Neural cell (in vitro differentiated cells): ENCODE data around the gene KRT83.

Experiments
- CTCF ChIP-seq: fragments of 450-650 bp; IDR thresholded peaks from 2 replicates; pipeline ENCODE4 v1.5.1; 2014; ENCODE audit warnings: antibody characterized with exemption, mild to moderate bottlenecking, moderate library complexity; ENCODE audit not compliant: poor library complexity, severe bottlenecking
- EP300 ChIP-seq: fragments of 450-650 bp; conservative IDR thresholded peaks from 2 replicates; pipeline ENCODE4 v1.6.1; 2014; ENCODE audit warnings: antibody characterized with exemption, mild to moderate bottlenecking, moderate library complexity; ENCODE audit not compliant: poor library complexity, severe bottlenecking
- EZH2 ChIP-seq: fragments of 200-600, 300-800 bp; shearing (Covaris generic), sonication (generic); IDR thresholded peaks from 2 replicates; pipeline ENCODE4 v1.6.1; 2014; ENCODE audit warnings: antibody characterized with exemption, low read length, borderline replicate concordance, mild to moderate bottlenecking; ENCODE audit not compliant: insufficient read depth, poor library complexity, severe bottlenecking
- POLR2AphosphoS5 ChIP-seq: IDR thresholded peaks from 2 replicates; pipeline ENCODE4 v1.6.1; 2012
- RAD21 ChIP-seq: fragments of 450-650 bp; conservative IDR thresholded peaks from 2 replicates; pipeline ENCODE4 v1.6.1; 2014; ENCODE audit warnings: antibody characterized with exemption, mild to moderate bottlenecking, moderate library complexity
- REST ChIP-seq: IDR thresholded peaks from 2 replicates; pipeline ENCODE4 v1.6.1; 2012; ENCODE audit warnings: borderline replicate concordance
- SMC3 ChIP-seq: fragments of 450-650 bp; conservative IDR thresholded peaks from 2 replicates; pipeline ENCODE4 v1.6.1; 2014; ENCODE audit warnings: antibody characterized with exemption, mild to moderate bottlenecking, moderate library complexity; ENCODE audit not compliant: poor library complexity
- TAF1 ChIP-seq: IDR thresholded peaks from 2 replicates; pipeline ENCODE4 v1.6.1; 2012; ENCODE audit warnings: low read depth

GRCh38 chr12:52296572-52297215, 24.5 kb downstream of the KRT83 start:
- TF ChIP-seq RAD21: no peak
- TF ChIP-seq CTCF: no peak
- no peak for TF ChIP-seq EP300
- no peak for TF ChIP-seq EZH2
- TF ChIP-seq TAF1: no peak
- TF ChIP-seq SMC3: no peak
- no peak for TF ChIP-seq REST
- no peak for TF ChIP-seq POLR2AphosphoS5
